ENCODE data around the gene METTL14. TPM values are rescaled to one million over a fixed set of nuclear protein-coding genes. Genes with fewer than 3 reads are reported as not detected.

Gene METTL14
- total and polyA plus RNA-seq, 9 donors: 10.0 to 56.1 (median 44.0) TPM

DNA sequence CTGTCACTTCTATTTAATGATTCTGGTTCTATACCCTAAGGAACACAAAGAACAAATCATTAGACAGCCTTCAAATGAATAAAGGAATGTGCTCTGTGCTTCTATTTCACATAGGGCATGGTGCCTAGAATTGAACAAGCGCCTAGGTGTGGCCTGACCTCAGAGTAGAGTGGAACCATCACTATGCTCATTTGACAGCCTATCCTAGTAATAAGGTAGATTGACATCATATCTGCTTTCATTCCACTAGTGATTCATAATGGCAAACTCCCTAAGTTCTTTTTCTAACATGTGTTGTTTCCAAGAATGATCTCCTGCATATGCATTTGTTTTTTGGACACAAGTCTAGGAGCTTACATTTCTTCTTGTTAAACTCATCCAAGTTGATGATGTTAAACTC is 36.6 kb downstream of the METTL14 start:
- Histone ChIP-seq H3K27ac (no peak overlapping the region), H3K4me1 (ENCODE audit: insufficient read depth) (no peaks in the 10 kb centered on the region), H3K4me3 (no peak overlapping the region), H3K27me3 (no peaks in the 10 kb centered on the region), H3K9me3 (no peaks in the 10 kb centered on the region), H3K36me3 (no peaks in the 10 kb centered on the region)
- DNase-seq: no peak
- WGBS, 3 donors: 84 to 100% (median 98%) methylated on average over 1 of the region's 1 CpG
- intact Hi-C loops (cut with DNase I): no loop called here
- TF ChIP-seq EP300 (IDR thresholded peaks at IDR 0.05) (no peak), POLR2A (IDR thresholded peaks at IDR 0.05) (no peak)
- TF ChIP-seq, protein P1, sequence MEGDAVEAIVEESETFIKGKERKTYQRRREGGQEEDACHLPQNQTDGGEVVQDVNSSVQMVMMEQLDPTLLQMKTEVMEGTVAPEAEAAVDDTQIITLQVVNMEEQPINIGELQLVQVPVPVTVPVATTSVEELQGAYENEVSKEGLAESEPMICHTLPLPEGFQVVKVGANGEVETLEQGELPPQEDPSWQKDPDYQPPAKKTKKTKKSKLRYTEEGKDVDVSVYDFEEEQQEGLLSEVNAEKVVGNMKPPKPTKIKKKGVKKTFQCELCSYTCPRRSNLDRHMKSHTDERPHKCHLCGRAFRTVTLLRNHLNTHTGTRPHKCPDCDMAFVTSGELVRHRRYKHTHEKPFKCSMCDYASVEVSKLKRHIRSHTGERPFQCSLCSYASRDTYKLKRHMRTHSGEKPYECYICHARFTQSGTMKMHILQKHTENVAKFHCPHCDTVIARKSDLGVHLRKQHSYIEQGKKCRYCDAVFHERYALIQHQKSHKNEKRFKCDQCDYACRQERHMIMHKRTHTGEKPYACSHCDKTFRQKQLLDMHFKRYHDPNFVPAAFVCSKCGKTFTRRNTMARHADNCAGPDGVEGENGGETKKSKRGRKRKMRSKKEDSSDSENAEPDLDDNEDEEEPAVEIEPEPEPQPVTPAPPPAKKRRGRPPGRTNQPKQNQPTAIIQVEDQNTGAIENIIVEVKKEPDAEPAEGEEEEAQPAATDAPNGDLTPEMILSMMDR (IDR thresholded peaks at IDR 0.05): no peak

DNA sequence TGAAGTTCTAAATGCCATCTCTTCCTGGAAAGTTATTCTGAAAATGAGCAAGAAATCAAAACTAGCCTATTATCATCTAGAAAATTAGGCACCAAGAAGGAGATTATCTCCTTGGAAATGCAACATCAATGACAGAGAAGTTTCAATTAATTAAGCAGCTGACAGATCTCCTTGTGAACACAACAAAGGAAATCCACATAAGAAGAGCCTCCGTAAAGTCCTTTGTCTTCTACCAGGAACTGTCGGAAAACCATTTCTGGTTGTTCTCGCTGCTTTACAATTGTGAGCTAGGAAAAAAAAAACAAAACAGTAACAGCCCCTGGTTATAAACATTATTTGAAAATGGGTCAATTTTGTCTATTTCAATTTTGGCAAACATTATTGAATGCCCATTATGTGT is 38.2 kb downstream of the METTL14 start:
- TF ChIP-seq, protein P1 (IDR thresholded peaks at IDR 0.05): no peak
- TF ChIP-seq EP300 (IDR thresholded peaks at IDR 0.05) (no peak), POLR2A (IDR thresholded peaks at IDR 0.05) (no peak)
- WGBS, 3 donors: 97 to 98% (median 98%) methylated on average over 3 of the region's 3 CpGs
- H3K9me3 ChIP-seq: no peaks in the 10 kb centered on the region
- no peaks in the 10 kb centered on the region for H3K36me3 ChIP-seq
- H3K27ac ChIP-seq: no peak overlapping the region
- H3K4me3 ChIP-seq: no peak overlapping the region
- intact Hi-C loops (cut with DNase I): no loop called here
- DNase-seq: no peak
- H3K4me1 ChIP-seq (ENCODE audit: insufficient read depth): no peaks in the 10 kb centered on the region
- no peaks in the 10 kb centered on the region for H3K27me3 ChIP-seq

DNA sequence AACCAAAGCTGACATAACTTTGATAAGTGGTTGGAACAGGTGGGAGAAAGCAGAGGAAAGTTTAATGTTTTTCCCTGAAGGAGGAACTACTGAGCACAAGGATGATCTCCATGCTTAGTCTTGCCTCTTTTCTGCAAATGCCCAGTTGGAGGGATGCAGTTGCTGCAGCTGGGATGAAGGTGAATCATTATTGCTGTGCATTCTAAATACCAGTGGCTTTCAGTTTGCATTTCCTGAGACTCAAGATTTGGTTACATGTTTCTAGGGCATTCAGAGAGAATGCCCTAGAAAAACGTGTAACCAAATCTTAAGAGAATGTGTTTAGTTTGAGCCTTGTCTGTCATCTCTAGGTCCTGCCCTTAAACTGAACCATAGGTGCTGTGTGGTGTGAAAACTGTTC is 42.2 kb downstream of the METTL14 start:
- no peak overlapping the region for H3K27ac ChIP-seq
- H3K27me3 ChIP-seq: no peaks in the 10 kb centered on the region
- H3K9me3 ChIP-seq: no peaks in the 10 kb centered on the region
- 51 to 59% (median 52%) methylated on average over 1 of the region's 1 CpG for WGBS, 3 donors
- TF ChIP-seq, protein P1 (IDR thresholded peaks at IDR 0.05): no peak
- TF ChIP-seq EP300 (IDR thresholded peaks at IDR 0.05) (no peak), POLR2A (IDR thresholded peaks at IDR 0.05) (no peak)
- no peaks in the 10 kb centered on the region for H3K36me3 ChIP-seq
- no peak overlapping the region for H3K4me3 ChIP-seq
- intact Hi-C loops (cut with DNase I): no loop called here
- H3K4me1 ChIP-seq (ENCODE audit: insufficient read depth): no peaks in the 10 kb centered on the region
- no peak for DNase-seq

DNA sequence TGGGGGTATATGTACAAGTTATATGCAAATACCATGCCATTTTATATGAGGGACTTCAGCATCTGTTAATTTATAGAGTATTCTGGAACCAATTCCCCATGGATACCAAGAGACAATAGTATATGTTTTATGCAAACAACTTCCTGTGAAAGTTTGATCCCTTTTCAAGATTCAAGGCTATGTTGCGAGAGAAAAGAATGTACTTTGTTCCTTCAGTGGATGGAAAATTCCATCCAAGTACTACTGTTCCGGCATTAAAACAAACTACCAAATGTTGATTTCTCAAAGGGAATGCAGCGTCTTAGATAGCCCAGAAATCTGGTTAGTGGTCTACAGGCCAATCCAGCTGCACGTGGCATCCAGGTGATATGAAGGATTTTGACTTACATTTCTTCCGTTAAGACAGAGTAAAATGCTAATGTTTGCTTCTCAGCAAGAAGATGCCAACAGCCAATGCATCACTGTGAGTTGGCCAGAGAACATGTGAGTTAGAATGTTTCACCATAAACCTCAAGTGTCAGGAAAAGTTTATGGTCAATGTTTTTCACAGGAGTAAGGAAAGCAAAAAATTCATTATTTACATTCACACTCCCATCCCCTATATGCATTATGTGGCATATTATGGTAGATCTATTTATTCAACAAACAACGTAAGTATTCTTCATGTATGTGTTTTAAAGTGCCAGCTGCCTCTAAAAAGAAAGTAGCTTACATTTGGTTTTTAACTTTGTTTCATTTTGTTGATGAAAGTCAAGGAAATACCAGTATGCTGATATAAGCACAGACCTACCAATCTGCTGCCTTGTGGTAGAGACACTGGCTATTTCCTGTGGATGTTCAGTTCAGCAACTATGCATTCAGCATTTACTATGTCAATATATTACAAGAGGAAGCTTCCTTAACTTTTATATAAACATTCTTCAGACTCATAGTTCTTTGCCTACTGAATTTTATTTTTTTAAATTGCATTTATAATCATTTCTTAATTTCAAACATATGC is 44.4 kb downstream of the METTL14 start:
- H3K27ac ChIP-seq: no peak overlapping the region
- H3K9me3 ChIP-seq: no peaks in the 10 kb centered on the region
- WGBS, 3 donors: 55 to 83% (median 75%) methylated on average over 6 of the region's 6 CpGs
- H3K4me1 ChIP-seq (ENCODE audit: insufficient read depth): no peaks in the 10 kb centered on the region
- intact Hi-C loops (cut with DNase I): loop anchor here in 1 of 4 donors (10.0 kb wide), 1 partner anchor 565 kb away; no protein-coding TSS in a partner anchor
- TF ChIP-seq, protein P1 (IDR thresholded peaks at IDR 0.05): no peak
- TF ChIP-seq EP300 (IDR thresholded peaks at IDR 0.05) (no peak), POLR2A (IDR thresholded peaks at IDR 0.05) (no peak)
- H3K27me3 ChIP-seq: no peaks in the 10 kb centered on the region
- DNase-seq: no peak
- no peaks in the 10 kb centered on the region for H3K36me3 ChIP-seq
- H3K4me3 ChIP-seq: no peak overlapping the region
